GM21381 (cell line): Measurements from ENCODE around the gene CTNND2.

Source experiments
- ATAC-seq: cut with Tn5 transposase; IDR thresholded peaks from one replicate; pipeline ENCODE4 v1.9.1; 2021; ENCODE audit warnings: mild to moderate bottlenecking, moderate library complexity; ENCODE audit not compliant: unreplicated experiment

The CTNND2 gene

GRCh38 chr5:11407556-11408145, 496.6 kb downstream of the CTNND2 start:
- no peak for ATAC-seq

GRCh38 chr5:11400316-11400715, 503.9 kb downstream of the CTNND2 start:
- no peak for ATAC-seq

GRCh38 chr5:11398728-11399127, 505.5 kb downstream of the CTNND2 start:
- no peak for ATAC-seq

GRCh38 chr5:11397549-11397948, 506.7 kb downstream of the CTNND2 start:
- ATAC-seq, result no peak

GRCh38 chr5:11396917-11397316, 507.3 kb downstream of the CTNND2 start:
- ATAC-seq, result no peak

- ATAC-seq, result no peak
Observed at GRCh38 chr5:11394933-11395332, 509.3 kb downstream of the CTNND2 start.

GRCh38 chr5:11390291-11390767, 513.9 kb downstream of the CTNND2 start:
- ATAC-seq, result no peak

GRCh38 chr5:11387382-11387781, 516.9 kb downstream of the CTNND2 start:
- no peak for ATAC-seq

- no peak for ATAC-seq
Observed at GRCh38 chr5:11386398-11386797, 517.8 kb downstream of the CTNND2 start.

GRCh38 chr5:11385901-11386293, 518.3 kb downstream of the CTNND2 start:
- no peak for ATAC-seq

- no peak for ATAC-seq
Observed at GRCh38 chr5:11385251-11385900, 518.9 kb downstream of the CTNND2 start.

GRCh38 chr5:11384441-11385250, 519.6 kb downstream of the CTNND2 start:
- no peak for ATAC-seq

- ATAC-seq, result no peak
Observed at GRCh38 chr5:11383506-11384095, 520.6 kb downstream of the CTNND2 start.

GRCh38 chr5:11378461-11378860, 525.8 kb downstream of the CTNND2 start:
- ATAC-seq, result no peak

- no peak for ATAC-seq
Observed at GRCh38 chr5:11377896-11378295, 526.4 kb downstream of the CTNND2 start.

GRCh38 chr5:11372191-11372590, 532.1 kb downstream of the CTNND2 start:
- no peak for ATAC-seq

- ATAC-seq, result no peak
Observed at GRCh38 chr5:11371021-11371420, 533.2 kb downstream of the CTNND2 start.

GRCh38 chr5:11364531-11364930, 539.7 kb downstream of the CTNND2 start:
- ATAC-seq, result no peak

- ATAC-seq, result no peak
Observed at GRCh38 chr5:11363631-11364178, 540.5 kb downstream of the CTNND2 start.

- no peak for ATAC-seq
Observed at GRCh38 chr5:11361768-11362167, 542.5 kb downstream of the CTNND2 start.

GRCh38 chr5:11357928-11358327, 546.3 kb downstream of the CTNND2 start:
- ATAC-seq, result no peak
